HS-27A (cell line): ENCODE measurements around the gene PPFIA2.

Experiments used
- DNase-seq: peaks from one replicate; pipeline ENCODE4 v3.0.0-alpha.2; 2012; ENCODE audit warnings: low read depth, missing footprints

PPFIA2 gene

DNA sequence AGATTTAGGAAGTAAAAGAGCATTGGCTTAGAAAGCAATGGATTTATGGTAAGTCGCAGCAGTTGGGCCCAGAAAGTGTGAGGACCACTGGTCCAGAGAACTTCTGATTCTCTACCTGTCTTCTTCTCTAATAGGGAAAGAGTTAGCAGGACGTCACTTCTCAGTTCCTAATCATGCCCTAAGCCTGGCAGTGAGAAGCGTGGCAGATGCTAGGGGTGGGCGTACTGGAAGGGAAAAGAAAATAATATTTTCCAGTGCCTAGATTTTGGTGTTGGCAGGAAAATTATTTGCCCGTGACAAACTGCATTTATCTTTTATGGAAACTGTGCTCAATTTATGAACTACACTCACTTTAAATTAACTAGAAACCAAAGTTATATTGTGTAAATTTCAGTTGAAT, 212.3 kb downstream of the PPFIA2 start:
- DNase-seq = no peak

GRCh38 chr12:81543621-81544139, 215.5 kb downstream of the PPFIA2 start:
- DNase-seq = no peak

DNA sequence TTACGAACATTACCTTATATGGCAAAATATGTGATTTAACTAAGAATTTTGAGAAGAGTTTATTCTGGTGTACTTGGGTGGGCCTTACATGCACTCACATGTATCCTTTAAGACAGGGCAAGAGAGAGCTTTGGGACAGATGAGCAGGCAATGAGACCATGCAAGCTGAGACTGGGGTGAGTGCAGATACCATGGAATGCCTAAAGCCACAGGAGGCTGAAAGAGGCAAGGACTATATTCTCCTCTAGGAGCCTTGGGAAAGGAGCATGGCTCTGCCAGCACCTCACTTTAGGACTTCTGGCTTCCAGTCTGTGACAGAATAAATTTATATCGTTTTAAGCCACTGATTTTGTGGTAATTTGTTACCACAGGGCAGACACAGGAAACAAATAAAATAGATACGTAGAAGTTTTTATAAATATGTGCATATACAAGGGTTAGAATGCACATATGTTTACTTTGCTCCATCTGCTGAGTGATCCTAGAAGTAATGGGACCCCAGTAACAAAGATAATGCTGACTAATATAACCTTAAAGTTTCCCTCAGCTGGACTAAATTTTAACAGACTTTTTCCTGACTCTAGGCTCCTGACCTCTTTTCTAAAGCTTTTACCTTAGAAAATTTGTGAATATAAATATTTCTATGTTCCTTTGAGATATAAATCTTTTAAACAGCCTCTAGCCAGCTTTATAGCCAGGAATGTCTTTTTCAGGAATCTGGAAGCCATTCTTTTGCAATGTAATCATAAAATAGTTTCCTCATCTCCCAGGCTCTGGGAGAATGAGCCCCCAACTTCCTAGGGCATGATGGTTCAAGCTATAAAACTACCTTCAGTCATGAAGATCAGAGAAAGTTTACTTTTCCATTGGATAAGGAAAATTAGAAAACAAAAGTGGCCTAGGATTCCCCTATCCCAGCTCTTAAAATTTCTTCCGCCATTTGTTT, 216.8 kb downstream of the PPFIA2 start:
- no peak for DNase-seq

- DNase-seq = no peak
These were observed 218.0 kb downstream of the PPFIA2 start for GRCh38 chr12:81541121-81541520.

DNA sequence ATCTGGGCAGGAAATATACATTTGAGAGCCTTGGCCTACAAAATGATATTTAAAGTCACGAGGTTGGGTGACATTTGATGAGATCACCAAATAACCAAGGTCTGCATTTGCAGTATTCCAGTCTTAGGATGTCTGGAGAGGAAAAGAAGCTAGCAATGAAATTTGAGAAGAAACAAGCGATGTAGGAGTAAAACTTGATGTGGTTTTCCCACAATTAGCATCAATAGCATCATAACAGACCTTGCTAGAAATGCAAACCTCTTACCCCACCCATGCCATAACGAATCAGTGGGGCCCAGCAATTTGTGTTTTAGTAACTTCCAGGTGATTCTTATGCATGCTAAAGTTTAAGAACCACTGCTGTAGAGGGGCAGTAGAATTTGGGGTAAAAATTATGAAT, 219.9 kb downstream of the PPFIA2 start:
- no peak for DNase-seq

- DNase-seq = no peak
These were observed 226.1 kb downstream of the PPFIA2 start for GRCh38 chr12:81533054-81533453.

- no peak for DNase-seq
These were observed 228.8 kb downstream of the PPFIA2 start for GRCh38 chr12:81530352-81530751.

DNA sequence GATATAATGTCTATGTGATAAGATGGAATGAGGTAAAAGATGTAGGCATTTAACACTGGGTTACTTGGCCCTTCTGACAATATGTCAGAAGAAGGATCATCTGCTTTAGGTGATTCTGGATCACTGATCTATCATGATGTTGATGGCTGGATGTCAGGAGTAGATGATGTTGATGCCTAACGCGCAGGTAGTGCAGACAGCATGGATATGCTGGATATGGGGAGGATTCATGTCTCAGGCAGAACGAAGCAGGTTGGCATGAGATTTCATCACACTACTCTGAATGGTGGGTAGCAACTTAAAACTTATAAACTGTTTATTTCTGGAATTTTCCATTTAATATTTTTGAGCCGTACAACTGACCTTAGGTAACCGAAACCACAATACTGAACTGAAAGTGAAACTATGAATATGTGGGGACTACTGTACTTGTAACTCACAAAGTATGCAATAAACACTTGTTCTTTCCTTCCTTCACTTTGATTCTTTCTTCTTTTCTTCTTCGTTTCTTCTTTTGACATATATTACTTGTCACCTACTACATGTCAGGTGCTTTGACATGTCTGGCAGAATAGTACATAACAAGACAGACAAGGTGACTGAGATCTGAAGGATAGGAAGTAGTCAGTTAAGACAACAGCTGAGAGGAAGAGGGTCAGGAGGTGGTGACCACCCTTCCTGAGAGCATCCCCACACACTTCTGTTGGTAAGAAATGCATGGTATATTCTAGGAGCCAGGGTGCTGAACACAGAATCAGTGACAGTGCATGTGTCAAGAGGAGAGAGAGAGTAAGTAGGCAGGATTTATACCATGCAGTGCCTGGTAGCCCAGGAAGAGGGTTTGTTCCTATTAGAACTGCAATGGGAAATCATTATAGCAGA, 238.8 kb downstream of the PPFIA2 start:
- no peak for DNase-seq

- no peak for DNase-seq
These were observed 240.5 kb downstream of the PPFIA2 start for GRCh38 chr12:81518638-81519037.

DNA sequence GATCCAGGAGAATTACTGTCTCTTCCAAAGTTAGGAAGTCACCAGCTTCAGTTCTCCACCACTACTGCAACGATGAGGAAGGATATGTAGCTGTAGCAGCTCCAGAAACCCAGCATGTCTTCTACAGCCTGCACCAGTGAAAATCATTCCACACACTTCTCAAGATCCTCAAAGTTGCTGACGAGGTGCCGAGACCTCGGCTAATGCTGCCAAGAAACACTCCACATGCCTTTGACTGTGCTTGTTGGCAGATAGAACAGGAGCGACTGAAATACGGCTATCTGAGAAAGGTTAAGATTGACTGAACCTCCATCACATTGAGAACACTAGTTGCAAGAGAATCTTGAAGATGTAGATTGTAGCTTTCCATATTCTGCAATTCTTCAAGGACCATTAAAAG, 241.9 kb downstream of the PPFIA2 start:
- DNase-seq = no peak

GRCh38 chr12:81502912-81503695, 256.0 kb downstream of the PPFIA2 start:
- DNase-seq = no peak

GRCh38 chr12:81500788-81501187, 258.4 kb downstream of the PPFIA2 start:
- no peak for DNase-seq

DNA sequence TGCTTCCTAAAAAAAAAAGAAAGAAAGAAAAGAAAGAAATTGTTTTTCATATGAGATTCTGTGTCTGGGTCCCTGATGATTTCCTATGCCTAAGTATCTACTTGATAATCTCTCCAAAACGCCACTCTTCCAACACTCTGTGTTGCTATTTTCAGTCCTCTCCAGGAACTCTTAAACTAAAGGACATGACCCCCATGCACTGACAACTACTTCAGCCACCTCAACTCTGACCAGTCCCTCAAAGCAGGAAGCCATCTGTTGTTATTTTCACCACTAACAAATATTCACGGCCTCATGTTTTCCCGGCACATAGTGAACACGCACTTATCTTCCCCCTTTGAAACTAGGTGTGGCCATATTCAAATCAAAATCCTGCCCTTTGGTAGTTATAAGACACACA, 259.3 kb downstream of the PPFIA2 start:
- DNase-seq = no peak

DNA sequence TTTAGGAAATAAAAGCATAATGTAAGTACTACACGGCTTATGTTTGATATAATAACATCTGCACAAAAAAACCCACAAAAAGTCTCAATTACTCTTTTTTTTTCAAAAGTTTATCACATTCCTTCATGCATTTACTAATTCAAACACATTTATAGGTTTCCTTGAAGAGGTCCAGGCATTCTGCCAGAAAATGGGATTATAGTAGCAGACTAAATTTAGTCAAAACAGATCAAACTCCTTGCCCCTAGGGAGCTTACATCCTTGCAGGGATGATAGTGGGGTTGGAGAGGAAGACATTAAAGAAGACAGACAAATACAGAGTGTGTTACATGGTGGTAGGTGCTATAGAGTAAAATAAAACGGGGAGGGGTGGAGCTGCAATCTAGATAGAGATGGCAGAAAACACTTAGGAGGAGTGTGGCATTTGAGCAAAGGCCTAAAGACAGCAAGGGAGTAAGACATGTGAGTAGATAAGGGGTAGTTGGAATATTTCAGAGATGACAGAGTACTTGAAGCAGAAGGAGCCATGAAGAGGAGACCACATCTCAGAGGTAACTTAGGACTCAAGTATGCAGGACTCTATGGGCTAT, 266.9 kb downstream of the PPFIA2 start:
- DNase-seq = no peak

GRCh38 chr12:81472934-81473333, 286.2 kb downstream of the PPFIA2 start:
- no peak for DNase-seq

DNA sequence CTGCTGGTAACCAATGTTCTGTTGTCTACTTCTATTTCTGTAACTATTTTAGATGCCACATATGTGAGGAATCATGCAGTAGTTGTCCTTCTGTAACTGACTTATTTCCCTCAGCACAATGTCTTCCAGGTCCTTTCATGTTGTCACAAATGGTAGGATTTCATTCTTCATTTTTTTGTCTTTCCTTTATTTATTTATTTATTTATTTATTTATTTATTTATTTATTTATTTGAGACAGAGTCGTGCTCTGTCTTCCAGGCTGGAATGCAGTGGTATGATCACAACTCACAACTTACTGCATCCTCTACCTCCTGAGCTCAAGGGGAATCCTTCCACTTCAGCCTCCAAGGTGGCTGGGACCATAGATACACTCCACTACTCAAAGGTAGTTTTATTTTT, 288.2 kb downstream of the PPFIA2 start:
- no peak for DNase-seq

DNA sequence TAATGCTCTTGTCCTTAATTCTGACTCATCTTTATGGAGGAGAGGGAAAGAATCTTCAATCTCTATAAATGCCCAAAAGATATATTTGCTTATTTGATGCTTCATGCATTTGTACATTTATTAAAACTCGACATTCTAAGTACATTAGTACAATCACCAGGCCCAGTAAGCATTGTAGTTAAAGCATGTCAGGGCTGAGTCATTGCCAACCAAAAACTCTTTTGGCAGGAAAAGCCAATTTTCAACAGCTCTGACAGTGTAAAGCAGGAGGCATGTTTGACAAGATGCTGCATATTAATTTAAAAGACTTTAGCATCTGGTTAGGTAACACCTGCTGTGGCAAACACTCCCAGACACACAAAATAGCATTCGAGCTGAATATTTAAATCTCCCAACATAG, 290.9 kb downstream of the PPFIA2 start:
- DNase-seq = no peak

GRCh38 chr12:81465876-81466275, 293.3 kb downstream of the PPFIA2 start:
- no peak for DNase-seq

GRCh38 chr12:81465191-81465590, 294.0 kb downstream of the PPFIA2 start:
- DNase-seq = no peak

DNA sequence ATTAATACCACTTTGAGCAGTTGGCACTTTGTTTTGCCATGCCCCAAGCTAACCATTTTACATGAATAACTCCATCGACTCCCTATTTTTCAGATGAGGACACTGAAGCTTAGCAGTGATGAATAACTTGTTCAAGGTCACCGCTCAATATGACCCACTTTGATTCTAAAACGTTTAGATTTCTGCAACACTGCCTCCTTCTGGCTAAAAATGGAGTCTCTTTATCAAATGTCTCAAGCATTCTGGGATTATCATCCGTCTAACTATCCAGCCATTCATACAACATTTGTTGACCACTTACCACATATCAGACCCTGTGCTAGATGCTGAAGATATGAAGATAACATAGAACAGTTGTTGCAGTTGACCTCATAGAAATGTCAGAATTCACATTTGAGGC, 298.0 kb downstream of the PPFIA2 start:
- no peak for DNase-seq

- no peak for DNase-seq
These were observed 308.0 kb downstream of the PPFIA2 start for GRCh38 chr12:81450920-81451739.
